ENCODE results near the gene RAVER2. TPM values are rescaled to one million over a fixed set of nuclear protein-coding genes. Genes with fewer than 3 reads are reported as not detected.

The RAVER2 gene
- total and polyA plus RNA-seq, 2 donors (not counting 1 experiment from before 2014, with no cell fraction given): 0.82 to 1.4 TPM

DNA sequence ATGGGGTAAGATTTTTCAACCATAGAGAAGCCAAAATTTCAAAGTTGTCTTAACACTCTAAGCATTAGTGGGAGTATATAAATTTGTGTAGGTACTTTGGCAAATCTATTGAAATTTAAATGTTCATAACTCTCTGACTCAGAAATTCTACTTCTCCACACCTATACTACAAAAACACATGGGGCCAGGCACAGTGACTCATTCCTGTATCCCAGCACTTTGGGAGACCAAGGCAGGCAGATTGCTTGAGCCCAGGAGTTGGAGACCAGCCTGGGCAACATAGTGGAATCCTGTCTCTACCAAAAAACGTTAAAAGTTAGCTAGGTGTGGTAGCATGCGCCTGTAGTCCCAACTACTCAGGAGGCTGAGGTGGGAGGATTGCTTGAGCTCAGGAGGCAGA, 41.3 kb upstream of the RAVER2 start:
- CTCF ChIA-PET: no interaction called here
- POLR2A ChIA-PET: no interaction called here
- Histone ChIP-seq H3K27ac (ENCODE audit: low read length in 2 of 2) (no peak overlapping the region), H3K36me3 (replicated peaks in 1 of 2; ENCODE audit: control extremely low read depth in 1 of 2, control insufficient read depth in 1 of 2, extremely low read depth in 1 of 2, insufficient read depth in 2 of 2, low read length in 1 of 2) (no peaks in the 10 kb centered on the region), H3K4me1 (ENCODE audit: control insufficient read depth in 2 of 2, insufficient read depth in 2 of 2, low read length in 2 of 2) (no peaks in the 10 kb centered on the region), H3K79me2 (ENCODE audit: control insufficient read depth, insufficient read depth, low read length) (no peaks in the 10 kb centered on the region), H2AFZ (ENCODE audit: insufficient read depth, low read depth, low read length, poor library complexity, severe bottlenecking) (no peak overlapping the region), H3K4me2 (replicated peaks; ENCODE audit: low read depth, low read length, poor library complexity, severe bottlenecking) (no peak overlapping the region), H4K20me1 (ENCODE audit: control insufficient read depth, insufficient read depth, low read length, poor library complexity, severe bottlenecking) (no peaks in the 10 kb centered on the region), H3K9ac (ENCODE audit: low read length) (no peak overlapping the region), H3K27me3 (replicated peaks in 1 of 4; ENCODE audit: control extremely low read depth in 1 of 4, control insufficient read depth in 3 of 4, insufficient read depth in 4 of 4, low read length in 3 of 4) (peaks cover 0 to 8% (median 0%) of the 10 kb centered on the region in 4 experiments), H3K9me3 (ENCODE audit: control extremely low read depth in 1 of 3, control insufficient read depth in 2 of 3, insufficient read depth in 1 of 3, low read length in 2 of 3) (no peaks in the 10 kb centered on the region), H3K4me3 (ENCODE audit: control extremely low read depth in 1 of 5, extremely low read depth in 1 of 5, insufficient read depth in 1 of 5, low read depth in 2 of 5, low read length in 4 of 5) (no peak overlapping the region)
- TF ChIP-seq, protein P1, sequence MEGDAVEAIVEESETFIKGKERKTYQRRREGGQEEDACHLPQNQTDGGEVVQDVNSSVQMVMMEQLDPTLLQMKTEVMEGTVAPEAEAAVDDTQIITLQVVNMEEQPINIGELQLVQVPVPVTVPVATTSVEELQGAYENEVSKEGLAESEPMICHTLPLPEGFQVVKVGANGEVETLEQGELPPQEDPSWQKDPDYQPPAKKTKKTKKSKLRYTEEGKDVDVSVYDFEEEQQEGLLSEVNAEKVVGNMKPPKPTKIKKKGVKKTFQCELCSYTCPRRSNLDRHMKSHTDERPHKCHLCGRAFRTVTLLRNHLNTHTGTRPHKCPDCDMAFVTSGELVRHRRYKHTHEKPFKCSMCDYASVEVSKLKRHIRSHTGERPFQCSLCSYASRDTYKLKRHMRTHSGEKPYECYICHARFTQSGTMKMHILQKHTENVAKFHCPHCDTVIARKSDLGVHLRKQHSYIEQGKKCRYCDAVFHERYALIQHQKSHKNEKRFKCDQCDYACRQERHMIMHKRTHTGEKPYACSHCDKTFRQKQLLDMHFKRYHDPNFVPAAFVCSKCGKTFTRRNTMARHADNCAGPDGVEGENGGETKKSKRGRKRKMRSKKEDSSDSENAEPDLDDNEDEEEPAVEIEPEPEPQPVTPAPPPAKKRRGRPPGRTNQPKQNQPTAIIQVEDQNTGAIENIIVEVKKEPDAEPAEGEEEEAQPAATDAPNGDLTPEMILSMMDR (IDR thresholded peaks at IDR 0.05): no peak
- TF ChIP-seq EZH2 (IDR thresholded peaks at IDR 0.05; ENCODE audit: borderline replicate concordance, insufficient read depth, low read depth, low read length, poor library complexity, severe bottlenecking): no peak
- H3K4me1 Mint-ChIP-seq: no peaks in the 10 kb centered on the region
- H3K4me3 Mint-ChIP-seq: no peak overlapping the region
- no peak for ATAC-seq (ENCODE audit: low read depth)
- H3K27ac Mint-ChIP-seq: no peak overlapping the region
- H3K9me3 Mint-ChIP-seq (ENCODE audit: insufficient read depth): peaks cover 2% of the 10 kb centered on the region
- WGBS (ENCODE audit: insufficient coverage): 100% methylated on average over 1 of the region's 2 CpGs
- peaks cover 30% of the 10 kb centered on the region for H3K27me3 Mint-ChIP-seq
- intact Hi-C loops (cut with micrococcal nuclease): no loop called here
- no peak for DNase-seq

DNA sequence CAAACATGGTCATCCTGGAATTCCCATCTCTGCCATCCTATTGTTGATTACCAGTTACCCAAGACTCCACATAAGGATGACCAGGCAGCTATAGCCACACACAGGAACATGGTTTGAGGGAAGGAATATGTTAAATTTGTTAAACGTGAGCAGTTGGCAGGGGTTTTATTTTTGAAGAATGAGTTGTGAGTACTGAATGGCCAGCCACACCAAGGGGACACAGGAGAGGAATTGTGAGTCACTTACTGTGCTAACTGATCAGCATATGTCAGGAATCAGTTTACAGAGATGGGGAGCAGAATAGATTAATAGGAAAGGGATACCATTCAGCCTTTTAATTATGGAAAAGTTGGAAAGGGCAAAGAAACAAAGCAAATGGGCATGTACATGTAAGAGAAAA, 39.3 kb upstream of the RAVER2 start:
- 88% methylated on average over 1 of the region's 1 CpG for WGBS (ENCODE audit: insufficient coverage)
- no peak overlapping the region for H3K4me3 Mint-ChIP-seq
- DNase-seq: no peak
- no peak overlapping the region for H3K4me2 ChIP-seq (replicated peaks; ENCODE audit: low read depth, low read length, poor library complexity, severe bottlenecking)
- intact Hi-C loops (cut with micrococcal nuclease): no loop called here
- H3K27me3 Mint-ChIP-seq: peaks cover 23% of the 10 kb centered on the region
- ChIA-PET POLR2A (no interaction called here), CTCF (no interaction called here)
- H2AFZ ChIP-seq (ENCODE audit: insufficient read depth, low read depth, low read length, poor library complexity, severe bottlenecking): no peak overlapping the region
- H3K27me3 ChIP-seq (replicated peaks in 1 of 4; ENCODE audit: control extremely low read depth in 1 of 4, control insufficient read depth in 3 of 4, insufficient read depth in 4 of 4, low read length in 3 of 4): peaks cover 0 to 4% (median 0%) of the 10 kb centered on the region in 4 experiments
- no peaks in the 10 kb centered on the region for H3K36me3 ChIP-seq (replicated peaks in 1 of 2; ENCODE audit: control extremely low read depth in 1 of 2, control insufficient read depth in 1 of 2, extremely low read depth in 1 of 2, insufficient read depth in 2 of 2, low read length in 1 of 2)
- no peaks in the 10 kb centered on the region for H4K20me1 ChIP-seq (ENCODE audit: control insufficient read depth, insufficient read depth, low read length, poor library complexity, severe bottlenecking)
- peaks cover 2% of the 10 kb centered on the region for H3K9me3 Mint-ChIP-seq (ENCODE audit: insufficient read depth)
- no peak for ATAC-seq (ENCODE audit: low read depth)
- H3K27ac Mint-ChIP-seq: no peak overlapping the region
- H3K4me3 ChIP-seq (ENCODE audit: control extremely low read depth in 1 of 5, extremely low read depth in 1 of 5, insufficient read depth in 1 of 5, low read depth in 2 of 5, low read length in 4 of 5): no peak overlapping the region
- H3K9ac ChIP-seq (ENCODE audit: low read length): no peak overlapping the region
- no peaks in the 10 kb centered on the region for H3K79me2 ChIP-seq (ENCODE audit: control insufficient read depth, insufficient read depth, low read length)
- no peaks in the 10 kb centered on the region for H3K4me1 ChIP-seq (ENCODE audit: control insufficient read depth in 2 of 2, insufficient read depth in 2 of 2, low read length in 2 of 2)
- no peaks in the 10 kb centered on the region for H3K4me1 Mint-ChIP-seq
- TF ChIP-seq EZH2 (IDR thresholded peaks at IDR 0.05; ENCODE audit: borderline replicate concordance, insufficient read depth, low read depth, low read length, poor library complexity, severe bottlenecking): no peak
- no peaks in the 10 kb centered on the region for H3K9me3 ChIP-seq (ENCODE audit: control extremely low read depth in 1 of 3, control insufficient read depth in 2 of 3, insufficient read depth in 1 of 3, low read length in 2 of 3)
- H3K27ac ChIP-seq (ENCODE audit: low read length in 2 of 2): no peak overlapping the region
